Right forelimb (tissue), 1 donor: ENCODE data around the gene CYP2D6.
A peak's percentile ranks its signal among the peaks of the same experiment; 100 is the strongest.

ENCODE experiments used
- DNase-seq: peaks from one replicate; pipeline ENCODE4 v3.0.0-alpha.2; 2018

Gene CYP2D6

GRCh38 chr22:42079319-42080251 lies 51.0 kb downstream of the CYP2D6 start, which contains the start of gene SMDT1:
Gene SMDT1 (plus strand): TSS chr22:42079700. CDS start chr22:42079769, 69 bp downstream.
- peak; percentile 99 for DNase-seq

GRCh38 chr22:42078469-42079318 lies 51.9 kb downstream of the CYP2D6 start:
- DNase-seq = peak; percentile 56

GRCh38 chr22:42077486-42078125 lies 53.0 kb downstream of the CYP2D6 start:
- DNase-seq = no peak

- DNase-seq = no peak
Measured at GRCh38 chr22:42076764-42077485, 53.7 kb downstream of the CYP2D6 start.
